AG10803 (cell line): ENCODE data around the gene ZNF398.
A peak's percentile ranks its signal among the peaks of the same experiment; 100 is the strongest.
"Not testable (repeated sequence)": the region's sequence is repeated elsewhere in the genome, so short reads cannot be mapped to it uniquely, and the experiment has no call there.

Experiments
- DNase-seq: peaks from one replicate; pipeline ENCODE4 v3.0.0; 2010; ENCODE audit warnings: low read depth
- H3K4me3 ChIP-seq: 2 replicates; pipeline ENCODE4 v1.5.1; 2011; ENCODE audit warnings: mild to moderate bottlenecking, low read length, control low read depth
- TF ChIP-seq, protein P1 (sequence below): conservative IDR thresholded peaks from 2 replicates; pipeline ENCODE4 v1.5.1; 2011; ENCODE audit warnings: mild to moderate bottlenecking, low read length, control low read depth, inconsistent platforms

ZNF398 gene

DNA sequence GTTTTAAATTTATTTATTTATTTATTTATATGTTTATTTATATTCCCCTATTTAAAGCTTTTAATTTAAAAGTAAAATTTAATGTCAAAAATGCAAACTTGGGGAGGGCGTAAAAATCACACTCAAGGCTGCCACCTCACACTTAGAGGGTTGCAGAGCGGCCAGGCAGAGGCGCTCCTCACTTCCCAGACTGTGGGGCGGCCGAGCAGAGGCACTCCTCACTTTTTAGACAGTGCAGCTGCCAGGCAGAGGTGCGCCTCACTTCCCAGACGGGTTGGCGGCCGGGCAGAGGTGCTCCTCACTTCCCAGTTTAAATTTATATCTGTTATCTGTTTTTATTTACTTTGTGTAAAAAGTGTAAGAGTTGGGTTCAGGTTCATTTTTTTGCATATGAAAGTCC is 11.1 kb upstream of the ZNF398 start:
- no peak overlapping the region for H3K4me3 ChIP-seq
- DNase-seq: no peak
- TF ChIP-seq, protein P1, sequence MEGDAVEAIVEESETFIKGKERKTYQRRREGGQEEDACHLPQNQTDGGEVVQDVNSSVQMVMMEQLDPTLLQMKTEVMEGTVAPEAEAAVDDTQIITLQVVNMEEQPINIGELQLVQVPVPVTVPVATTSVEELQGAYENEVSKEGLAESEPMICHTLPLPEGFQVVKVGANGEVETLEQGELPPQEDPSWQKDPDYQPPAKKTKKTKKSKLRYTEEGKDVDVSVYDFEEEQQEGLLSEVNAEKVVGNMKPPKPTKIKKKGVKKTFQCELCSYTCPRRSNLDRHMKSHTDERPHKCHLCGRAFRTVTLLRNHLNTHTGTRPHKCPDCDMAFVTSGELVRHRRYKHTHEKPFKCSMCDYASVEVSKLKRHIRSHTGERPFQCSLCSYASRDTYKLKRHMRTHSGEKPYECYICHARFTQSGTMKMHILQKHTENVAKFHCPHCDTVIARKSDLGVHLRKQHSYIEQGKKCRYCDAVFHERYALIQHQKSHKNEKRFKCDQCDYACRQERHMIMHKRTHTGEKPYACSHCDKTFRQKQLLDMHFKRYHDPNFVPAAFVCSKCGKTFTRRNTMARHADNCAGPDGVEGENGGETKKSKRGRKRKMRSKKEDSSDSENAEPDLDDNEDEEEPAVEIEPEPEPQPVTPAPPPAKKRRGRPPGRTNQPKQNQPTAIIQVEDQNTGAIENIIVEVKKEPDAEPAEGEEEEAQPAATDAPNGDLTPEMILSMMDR: no peak

DNA sequence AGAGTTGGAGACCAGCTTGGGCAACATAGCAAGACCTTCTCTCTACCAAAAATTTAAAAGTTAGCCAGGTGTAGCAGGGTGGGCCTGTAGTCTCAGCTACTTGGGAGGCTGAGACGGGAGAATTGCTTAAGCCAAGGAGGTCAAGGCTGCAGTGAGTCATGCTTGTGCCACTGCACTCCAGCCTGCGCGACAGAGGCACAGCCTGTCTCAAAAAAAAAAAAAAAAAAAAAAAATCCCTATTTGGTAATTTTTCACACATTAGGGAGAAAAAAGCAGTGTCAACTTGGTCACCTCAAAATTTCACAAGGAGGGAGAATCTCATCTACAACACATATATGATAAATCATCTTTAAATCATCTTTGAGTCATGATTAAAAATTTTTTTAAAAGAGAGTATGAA is 6.4 kb upstream of the ZNF398 start:
- TF ChIP-seq, protein P1: no peak
- DNase-seq: no peak
- H3K4me3 ChIP-seq: no peak overlapping the region

DNA sequence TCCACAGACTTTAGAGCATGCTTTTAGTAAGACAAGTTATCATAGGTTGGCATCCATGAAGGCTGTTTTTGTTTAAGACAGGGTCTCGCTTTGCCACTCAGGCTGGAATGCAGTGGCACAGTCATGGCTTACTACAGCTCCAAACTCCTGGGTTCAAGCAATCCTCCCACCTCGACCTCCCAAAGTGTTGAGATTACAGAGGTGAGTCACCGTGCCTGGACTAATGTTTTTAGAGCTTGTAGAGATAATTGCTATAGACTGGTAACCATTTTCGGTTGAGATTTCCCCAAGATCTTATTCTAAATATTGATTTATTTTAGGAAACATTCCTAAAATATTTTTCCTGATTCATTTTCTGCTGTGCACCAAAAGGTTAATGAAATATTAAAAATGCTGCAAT is 5.4 kb upstream of the ZNF398 start:
- H3K4me3 ChIP-seq: no peak overlapping the region
- TF ChIP-seq, protein P1: no peak
- no peak for DNase-seq

DNA sequence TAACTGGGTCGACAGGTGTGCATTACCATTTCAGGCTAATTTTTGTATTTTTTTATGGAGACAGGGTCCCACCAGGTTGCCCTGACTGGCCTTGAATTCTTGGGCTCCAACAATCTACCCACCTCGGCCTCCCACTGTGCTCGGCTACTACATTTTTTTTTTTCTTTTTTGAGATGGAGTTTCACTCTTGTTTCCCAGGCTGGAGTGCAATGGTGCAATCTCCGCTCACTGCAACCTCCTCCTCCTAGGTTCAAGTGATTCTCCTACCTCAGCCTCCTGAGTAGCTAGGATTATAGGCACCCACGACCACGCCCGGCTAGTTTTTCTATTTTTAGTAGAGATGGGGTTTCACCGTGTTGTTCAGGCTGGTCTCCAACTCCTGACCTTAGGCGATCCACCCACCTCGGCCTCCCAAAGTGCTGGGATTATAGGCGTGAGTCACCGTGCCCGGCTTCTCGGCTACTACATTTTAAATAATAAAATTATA is 2.8 kb upstream of the ZNF398 start:
- not testable (repeated sequence) for H3K4me3 ChIP-seq, DNase-seq

DNA sequence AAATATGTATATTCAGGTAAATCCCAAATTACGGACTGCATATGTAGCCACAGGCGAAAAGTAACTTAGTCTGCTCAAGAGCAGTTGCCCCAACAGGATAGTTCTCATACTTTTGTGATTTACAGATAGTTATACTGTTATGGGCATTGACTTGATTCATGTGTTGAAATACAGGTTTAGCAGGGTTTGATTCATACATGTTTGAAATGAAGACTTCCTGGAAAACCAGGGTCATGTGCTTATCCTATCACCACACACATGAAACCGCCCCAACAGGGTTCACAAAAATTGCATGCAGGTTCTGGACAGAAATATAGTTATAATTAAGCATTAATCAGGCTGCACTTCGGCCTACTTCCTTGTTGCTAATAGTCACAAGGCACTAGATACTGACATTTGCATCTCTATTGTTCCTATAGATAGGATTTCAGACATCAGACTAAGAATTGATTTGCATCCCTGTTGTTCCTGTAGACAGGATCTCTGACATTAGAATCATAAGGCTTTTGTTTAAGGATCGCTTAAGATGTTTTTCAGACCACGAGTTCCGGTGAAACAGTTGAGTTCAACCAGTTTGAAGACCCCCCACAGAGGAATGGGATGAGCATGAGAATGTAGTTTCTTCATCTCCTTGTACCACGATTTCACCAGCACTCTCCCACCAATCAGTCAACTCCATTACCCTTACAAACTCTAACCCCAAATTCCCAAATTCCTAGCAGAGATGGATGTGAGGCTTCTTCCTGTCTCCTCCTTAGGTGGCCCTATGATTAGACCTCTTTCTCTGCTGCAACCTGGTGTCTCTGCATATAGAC is 2.0 kb upstream of the ZNF398 start:
- TF ChIP-seq, protein P1: no peak
- DNase-seq: no peak
- H3K4me3 ChIP-seq: no peak overlapping the region

DNA sequence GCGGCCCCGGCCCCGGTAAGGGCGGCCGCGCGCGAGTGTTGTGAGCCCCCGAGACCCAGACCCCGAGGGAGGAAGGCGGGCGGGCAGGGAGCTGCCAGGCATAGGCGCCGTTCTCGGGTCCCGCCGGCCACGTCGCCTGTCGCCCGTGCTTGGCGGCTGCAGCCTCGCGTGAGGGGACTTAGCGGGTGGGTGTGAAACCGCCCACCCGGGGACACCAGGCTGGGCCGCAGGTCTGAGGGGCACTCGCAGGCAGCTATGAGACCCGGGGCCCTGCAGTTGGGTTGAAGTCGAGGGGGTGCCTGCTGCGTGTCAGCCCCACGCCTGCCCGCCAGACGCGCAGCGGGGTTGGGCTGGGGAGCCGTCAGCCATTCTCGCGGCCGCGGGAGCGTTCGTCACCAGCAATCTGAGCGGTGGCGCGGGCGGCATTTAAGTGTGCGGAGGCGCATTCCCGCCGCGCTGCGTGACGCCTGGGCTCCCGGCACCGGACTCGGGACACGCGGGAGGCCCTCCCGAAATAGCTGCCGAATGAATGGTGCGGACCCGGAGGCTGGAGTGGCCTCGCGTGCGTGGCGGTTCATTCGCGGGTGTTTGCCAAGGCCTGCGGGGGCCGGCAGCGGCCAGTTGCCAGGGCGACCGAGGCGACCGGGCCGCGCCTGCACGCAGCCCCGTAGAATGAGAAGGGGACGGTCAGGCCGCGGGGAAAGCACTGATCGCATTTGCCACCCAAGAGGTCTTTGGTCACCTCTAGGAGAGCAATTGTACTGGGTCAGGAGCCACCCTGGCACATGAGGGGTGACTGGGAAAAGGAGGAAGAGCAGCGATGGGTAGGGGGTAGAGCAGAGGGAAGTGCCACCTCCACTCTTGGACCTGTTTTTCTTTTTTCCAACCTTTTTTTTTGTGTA is 750 bp downstream of the ZNF398 start:
- H3K4me3 ChIP-seq: peak overlapping the region; percentile 81
- peak; percentile 54 for DNase-seq
- TF ChIP-seq, protein P1: no peak

DNA sequence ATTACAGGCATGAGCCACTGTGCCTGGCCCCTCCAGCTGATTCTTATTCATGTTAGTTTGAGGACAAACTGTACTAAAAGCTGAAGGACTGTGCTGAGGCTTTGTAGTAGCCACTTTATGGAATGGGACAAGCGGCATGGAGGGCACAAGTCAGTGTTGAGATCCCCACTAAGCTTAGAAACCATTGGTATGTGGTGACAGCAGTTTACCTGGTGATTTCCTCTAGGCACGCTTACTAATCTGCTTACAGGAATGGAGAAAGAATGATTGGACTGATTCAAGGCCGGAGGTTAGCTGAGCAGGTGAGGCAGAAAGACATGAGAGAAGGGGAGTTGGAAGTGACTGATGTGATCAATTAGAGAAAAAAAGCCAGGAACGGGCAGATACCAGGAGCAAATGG is 3.7 kb downstream of the ZNF398 start:
- TF ChIP-seq, protein P1: no peak
- DNase-seq: no peak
- no peak overlapping the region for H3K4me3 ChIP-seq
